GM19328 (cell line): ENCODE results near the gene MARVELD2.

Source experiments
- ATAC-seq: cut with Tn5 transposase; IDR thresholded peaks from one replicate; pipeline ENCODE4 v1.9.1; 2021; ENCODE audit warnings: mild to moderate bottlenecking, moderate library complexity; ENCODE audit not compliant: unreplicated experiment

Gene MARVELD2

GRCh38 chr5:69492391-69492922 lies 77.5 kb downstream of the MARVELD2 start, which contains the start of gene OCLN:
OCLN (plus strand) TSS chr5:69492790; CDS start chr5:69504245, 11,455 bp downstream.
- ATAC-seq = peak; percentile 65

GRCh38 chr5:69492923-69493395 lies 78.0 kb downstream of the MARVELD2 start:
- ATAC-seq = peak; percentile 33

- ATAC-seq = no peak
Observed at GRCh38 chr5:69493396-69494133, 78.6 kb downstream of the MARVELD2 start.
